ENCODE results near the gene CLHC1. TPM values are rescaled to one million over a fixed set of nuclear protein-coding genes. Genes with fewer than 3 reads are reported as not detected.

Gene CLHC1
- total RNA-seq, 1 experiment from 2014 or later, result 9.2 TPM

- Histone ChIP-seq H3K79me1 (ENCODE audit: insufficient read depth, low read depth, low read length, poor library complexity, severe bottlenecking) (no peaks in the 10 kb centered on the region), H3K27me3 (ENCODE audit: insufficient read depth, low read length) (no peaks in the 10 kb centered on the region), H2BK20ac (ENCODE audit: low read depth, low read length, poor library complexity, severe bottlenecking) (no peak overlapping the region), H3K27ac (ENCODE audit: insufficient read length, low read depth, low read length) (no peak overlapping the region), H3T11ph (ENCODE audit: low read length) (no peak overlapping the region), H3K23me2 (ENCODE audit: insufficient read length, low read depth, low read length, poor library complexity, severe bottlenecking) (no peaks in the 10 kb centered on the region), H2BK120ac (ENCODE audit: low read depth, low read length, poor library complexity, severe bottlenecking) (no peak overlapping the region), H3K79me2 (ENCODE audit: insufficient read depth, low read length) (no peaks in the 10 kb centered on the region), H3K18ac (ENCODE audit: insufficient read length, low read depth, low read length) (no peak overlapping the region), H3K56ac (ENCODE audit: insufficient read length, low read depth, low read length) (no peak overlapping the region), H3K4me1 (ENCODE audit: insufficient read depth, low read length) (no peaks in the 10 kb centered on the region), H2AFZ (ENCODE audit: low read length) (no peak overlapping the region), H3K9me3 (ENCODE audit: control insufficient read depth, low read depth, low read length) (no peaks in the 10 kb centered on the region), H4K5ac (ENCODE audit: insufficient read length, low read depth, low read length) (no peak overlapping the region), H4K20me1 (ENCODE audit: control insufficient read depth, insufficient read depth, insufficient read length) (no peaks in the 10 kb centered on the region), H2AK5ac (ENCODE audit: insufficient read length, low read length) (no peak overlapping the region), H4K91ac (ENCODE audit: insufficient read length, low read depth, low read length) (no peak overlapping the region), H3K14ac (ENCODE audit: insufficient read depth, low read length) (no peak overlapping the region), H2BK5ac (ENCODE audit: insufficient read length, low read length) (no peak overlapping the region), H3K23ac (ENCODE audit: insufficient read length, low read depth, low read length) (no peak overlapping the region), H3K9ac (ENCODE audit: extremely low read depth, insufficient read length, low read length) (no peak overlapping the region), H3K4ac (ENCODE audit: low read depth, low read length) (no peak overlapping the region), H2BK15ac (ENCODE audit: low read depth, low read length) (no peak overlapping the region), H3K4me2 (ENCODE audit: insufficient read depth, insufficient read length, low read length) (no peak overlapping the region), H4K8ac (replicated peaks; ENCODE audit: insufficient read length, low read depth, low read length) (no peak overlapping the region), H2BK12ac (ENCODE audit: insufficient read length, low read depth, low read length) (no peak overlapping the region)
- DNase-seq, result no peak
- Mint-ChIP-seq H3K4me3 (no peak overlapping the region), H3K36me3 (ENCODE audit: insufficient read depth in 1 of 3, low read depth in 3 of 3) (no peaks in the 10 kb centered on the region), H3K4me1 (peaks cover 0 to 5% of the 10 kb centered on the region in 2 experiments; a peak in 1 of 4 replicates), H3K27ac (no peak overlapping the region), H3K9me3 (no peaks in the 10 kb centered on the region; a peak in 1 of 5 replicates), H3K27me3 (ENCODE audit: low read depth) (no peaks in the 10 kb centered on the region; the same call in 1 of the 2 replicates)
- TF ChIP-seq CTCF (conservative IDR thresholded peaks at IDR 0.05), result no peak
- WGBS (ENCODE audit: extremely low coverage, insufficient read length, low lambda C conversion rate), result no CpG with 5 or more reads among the region's 5 CpGs
Measured at GRCh38 chr2:55147041-55147440, 85.1 kb downstream of the CLHC1 start.

Measured in H9 (cell line).